Measurements from ENCODE around the gene CSTF1.

The CSTF1 gene

DNA sequence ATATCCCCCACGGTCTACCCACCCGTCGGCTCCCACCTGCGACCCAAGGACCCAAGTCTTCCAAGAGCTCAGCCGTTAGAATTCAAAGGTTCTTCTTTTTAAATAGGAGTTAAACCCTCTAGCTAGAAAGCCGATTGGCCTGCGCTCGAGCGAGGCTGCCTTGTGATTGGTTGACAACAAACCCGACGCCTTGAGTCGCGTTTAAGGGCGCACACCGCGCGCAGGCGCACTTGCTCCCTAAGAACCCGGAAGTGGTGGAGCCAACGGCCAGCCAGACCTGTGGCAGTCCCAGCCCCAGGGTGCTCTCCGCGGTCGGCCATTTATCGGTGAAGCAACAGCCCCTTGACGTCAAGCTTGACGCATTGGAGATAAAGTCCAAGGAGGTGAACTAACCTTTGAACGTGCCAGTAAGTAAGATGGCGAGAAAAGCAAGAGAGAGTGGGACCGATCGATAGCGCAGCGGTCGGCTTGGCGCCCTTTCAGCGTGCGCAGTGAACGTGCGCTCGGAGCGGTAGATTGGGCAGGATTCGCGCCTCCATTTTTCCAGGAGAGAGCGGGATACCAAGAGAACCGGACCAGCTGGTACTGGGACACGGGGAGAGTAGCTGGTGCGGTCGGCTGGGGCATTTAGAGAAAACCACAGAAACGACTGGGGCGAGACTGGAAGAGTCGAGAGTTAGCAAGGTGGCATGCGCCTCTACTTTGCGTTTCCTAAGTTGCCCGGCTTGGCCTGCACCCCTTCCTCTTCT, at the start of gene CSTF1, which contains the start of gene AURKA:
CSTF1 (plus strand) TSS at position 514 of the 749 bp plus-strand sequence. CDS start 2,908 bp downstream, outside the sequence.
AURKA (minus strand) TSS at position 84 of the 749 bp plus-strand sequence. CDS start 4,018 bp downstream, outside the sequence.
- H3K4me1 ChIP-seq (ENCODE audit: low read length), result peaks cover 16% of the 10 kb centered on the region
- no peaks in the 10 kb centered on the region for H3K9me3 ChIP-seq (ENCODE audit: insufficient read depth, low read length)
- H3K36me3 ChIP-seq (replicated peaks; ENCODE audit: low read depth, low read length), result peaks cover 70% of the 10 kb centered on the region
- H3K9ac ChIP-seq (ENCODE audit: low read length), result peak within 1 kb of the TSS; percentile 90
- H3K79me2 ChIP-seq (ENCODE audit: low read length), result peaks cover 92% of the 10 kb centered on the region
- peak within 1 kb of the TSS; percentile 92 for H3K4me2 ChIP-seq (ENCODE audit: low read length)
- H4K20me1 ChIP-seq (ENCODE audit: insufficient read depth, low read length), result peaks cover 11% of the 10 kb centered on the region; the same call in 1 of the 2 replicates
- no peaks in the 10 kb centered on the region for H3K27me3 ChIP-seq (ENCODE audit: low read depth, low read length)
- H3K27ac ChIP-seq (ENCODE audit: low read length), result peak within 1 kb of the TSS; percentile 80
- TF ChIP-seq, protein P1, sequence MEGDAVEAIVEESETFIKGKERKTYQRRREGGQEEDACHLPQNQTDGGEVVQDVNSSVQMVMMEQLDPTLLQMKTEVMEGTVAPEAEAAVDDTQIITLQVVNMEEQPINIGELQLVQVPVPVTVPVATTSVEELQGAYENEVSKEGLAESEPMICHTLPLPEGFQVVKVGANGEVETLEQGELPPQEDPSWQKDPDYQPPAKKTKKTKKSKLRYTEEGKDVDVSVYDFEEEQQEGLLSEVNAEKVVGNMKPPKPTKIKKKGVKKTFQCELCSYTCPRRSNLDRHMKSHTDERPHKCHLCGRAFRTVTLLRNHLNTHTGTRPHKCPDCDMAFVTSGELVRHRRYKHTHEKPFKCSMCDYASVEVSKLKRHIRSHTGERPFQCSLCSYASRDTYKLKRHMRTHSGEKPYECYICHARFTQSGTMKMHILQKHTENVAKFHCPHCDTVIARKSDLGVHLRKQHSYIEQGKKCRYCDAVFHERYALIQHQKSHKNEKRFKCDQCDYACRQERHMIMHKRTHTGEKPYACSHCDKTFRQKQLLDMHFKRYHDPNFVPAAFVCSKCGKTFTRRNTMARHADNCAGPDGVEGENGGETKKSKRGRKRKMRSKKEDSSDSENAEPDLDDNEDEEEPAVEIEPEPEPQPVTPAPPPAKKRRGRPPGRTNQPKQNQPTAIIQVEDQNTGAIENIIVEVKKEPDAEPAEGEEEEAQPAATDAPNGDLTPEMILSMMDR (IDR thresholded peaks at IDR 0.05; ENCODE audit: low read depth, low read length), result no peak
- no peak for TF ChIP-seq EZH2phosphoT487 (IDR thresholded peaks at IDR 0.05; ENCODE audit: low read depth)
- H3K4me3 ChIP-seq (ENCODE audit: low read length), result peak within 1 kb of the TSS; percentile 88
- H2AFZ ChIP-seq (ENCODE audit: low read depth, low read length), result peak within 1 kb of the TSS; percentile 69

DNA sequence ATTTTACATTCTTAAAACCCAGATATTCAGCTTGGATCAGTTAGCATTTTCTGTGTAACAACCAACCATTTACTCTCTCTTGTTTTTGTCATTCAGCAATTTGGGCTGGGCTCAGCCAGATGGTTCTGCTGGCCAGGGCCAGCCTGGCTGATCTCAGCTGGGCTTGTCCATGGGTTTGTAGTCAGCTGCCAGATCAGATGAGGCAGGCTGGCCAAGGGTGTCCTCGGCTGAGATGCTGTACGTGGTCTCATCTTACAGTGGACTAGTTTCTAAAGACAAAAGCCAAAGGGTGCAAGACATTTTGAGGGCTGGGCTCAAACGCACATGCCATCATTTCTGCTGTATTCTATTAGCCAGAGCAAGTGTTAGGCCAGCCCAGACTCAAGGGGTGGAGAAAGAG, 49.7 kb upstream of the CSTF1 start:
- Histone ChIP-seq H3K4me1 (ENCODE audit: low read length) (no peaks in the 10 kb centered on the region), H3K27me3 (ENCODE audit: low read depth, low read length) (peaks cover 11% of the 10 kb centered on the region), H3K4me2 (ENCODE audit: low read length) (no peak overlapping the region), H2AFZ (ENCODE audit: low read depth, low read length) (no peak overlapping the region), H4K20me1 (ENCODE audit: insufficient read depth, low read length) (peaks cover 2% of the 10 kb centered on the region; the same call in 1 of the 2 replicates), H3K4me3 (ENCODE audit: low read length) (no peak overlapping the region), H3K79me2 (ENCODE audit: low read length) (no peaks in the 10 kb centered on the region), H3K36me3 (replicated peaks; ENCODE audit: low read depth, low read length) (no peaks in the 10 kb centered on the region), H3K27ac (ENCODE audit: low read length) (no peak overlapping the region), H3K9ac (ENCODE audit: low read length) (no peak overlapping the region), H3K9me3 (ENCODE audit: insufficient read depth, low read length) (no peaks in the 10 kb centered on the region)
- TF ChIP-seq, protein P1 (IDR thresholded peaks at IDR 0.05; ENCODE audit: low read depth, low read length), result no peak
- no peak for TF ChIP-seq EZH2phosphoT487 (IDR thresholded peaks at IDR 0.05; ENCODE audit: low read depth)

DNA sequence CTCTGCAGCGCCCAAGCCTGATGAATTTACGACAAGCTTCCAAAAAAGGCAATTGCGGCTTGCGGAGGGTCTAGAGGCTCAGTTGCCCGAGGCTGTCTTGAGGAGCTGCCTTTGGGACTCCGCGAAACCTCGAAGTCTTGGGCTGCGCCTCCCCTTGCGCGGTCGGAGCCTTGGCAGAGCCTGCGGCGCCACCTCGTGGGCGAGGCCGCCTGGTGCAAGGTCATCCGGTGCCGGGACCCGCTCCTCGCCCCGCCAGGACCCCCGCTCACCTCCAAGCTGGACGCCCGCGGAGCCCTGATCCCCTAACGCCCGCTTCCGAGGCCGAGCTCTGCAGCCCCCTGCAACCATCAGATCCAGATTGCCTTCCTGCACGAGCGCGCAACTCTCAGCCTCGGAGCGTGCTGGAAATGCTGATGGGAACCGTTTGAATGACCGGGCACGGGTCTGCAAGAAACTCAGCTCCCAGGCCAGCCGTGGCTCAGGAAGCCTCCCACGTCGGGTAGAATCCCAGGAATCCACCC, 48.5 kb upstream of the CSTF1 start:
- peaks cover 11% of the 10 kb centered on the region for H3K27me3 ChIP-seq (ENCODE audit: low read depth, low read length)
- H3K9ac ChIP-seq (ENCODE audit: low read length), result no peak overlapping the region
- H3K4me1 ChIP-seq (ENCODE audit: low read length), result peaks cover 3% of the 10 kb centered on the region
- no peak overlapping the region for H3K4me2 ChIP-seq (ENCODE audit: low read length)
- peaks cover 2% of the 10 kb centered on the region; the same call in 1 of the 2 replicates for H4K20me1 ChIP-seq (ENCODE audit: insufficient read depth, low read length)
- no peaks in the 10 kb centered on the region for H3K79me2 ChIP-seq (ENCODE audit: low read length)
- no peaks in the 10 kb centered on the region for H3K36me3 ChIP-seq (replicated peaks; ENCODE audit: low read depth, low read length)
- no peak overlapping the region for H3K4me3 ChIP-seq (ENCODE audit: low read length)
- TF ChIP-seq EZH2phosphoT487 (IDR thresholded peaks at IDR 0.05; ENCODE audit: low read depth), result no peak
- TF ChIP-seq, protein P1 (IDR thresholded peaks at IDR 0.05; ENCODE audit: low read depth, low read length), result peak; percentile 43
- H2AFZ ChIP-seq (ENCODE audit: low read depth, low read length), result no peak overlapping the region
- H3K9me3 ChIP-seq (ENCODE audit: insufficient read depth, low read length), result no peaks in the 10 kb centered on the region
- no peak overlapping the region for H3K27ac ChIP-seq (ENCODE audit: low read length)

DNA sequence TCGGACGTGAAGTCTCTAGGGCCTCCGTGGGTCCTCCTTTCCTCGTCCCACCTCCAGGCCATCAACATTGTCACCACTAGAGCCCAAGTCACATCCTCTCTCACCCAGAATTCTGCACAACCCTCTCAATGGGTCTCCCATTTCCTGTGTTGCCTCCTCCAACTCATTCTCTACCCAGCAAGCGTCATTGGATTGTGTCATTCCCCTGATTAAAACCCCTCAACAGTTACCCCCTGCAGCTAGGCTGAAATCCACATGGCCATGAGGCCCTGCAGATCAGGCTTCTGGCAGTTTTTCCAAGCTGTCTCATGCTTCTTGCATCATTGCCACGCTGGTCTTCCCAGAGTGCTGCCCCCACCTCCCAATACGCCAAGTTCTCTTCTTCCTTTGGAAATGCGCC, 46.5 kb upstream of the CSTF1 start:
- H3K27me3 ChIP-seq (ENCODE audit: low read depth, low read length), result peaks cover 11% of the 10 kb centered on the region
- H3K4me2 ChIP-seq (ENCODE audit: low read length), result no peak overlapping the region
- peaks cover 2% of the 10 kb centered on the region; the same call in 1 of the 2 replicates for H4K20me1 ChIP-seq (ENCODE audit: insufficient read depth, low read length)
- H3K36me3 ChIP-seq (replicated peaks; ENCODE audit: low read depth, low read length), result no peaks in the 10 kb centered on the region
- no peaks in the 10 kb centered on the region for H3K79me2 ChIP-seq (ENCODE audit: low read length)
- no peak overlapping the region for H2AFZ ChIP-seq (ENCODE audit: low read depth, low read length)
- H3K27ac ChIP-seq (ENCODE audit: low read length), result no peak overlapping the region
- no peaks in the 10 kb centered on the region for H3K9me3 ChIP-seq (ENCODE audit: insufficient read depth, low read length)
- H3K9ac ChIP-seq (ENCODE audit: low read length), result no peak overlapping the region
- peaks cover 3% of the 10 kb centered on the region for H3K4me1 ChIP-seq (ENCODE audit: low read length)
- H3K4me3 ChIP-seq (ENCODE audit: low read length), result no peak overlapping the region
- TF ChIP-seq, protein P1 (IDR thresholded peaks at IDR 0.05; ENCODE audit: low read depth, low read length), result no peak
- TF ChIP-seq EZH2phosphoT487 (IDR thresholded peaks at IDR 0.05; ENCODE audit: low read depth), result no peak

All from OCI-LY3 (cell line).